Upper lobe of left lung (tissue), 6 donors: ENCODE measurements around the gene GNS. TPM values are rescaled to one million over a fixed set of nuclear protein-coding genes. Genes with fewer than 3 reads are reported as not detected.

Source experiments
- ATAC-seq, 2 donors: fragments of 200-7000 bp; cut with Tn5 transposase; one replicate each; pipeline ENCODE4 v1.9.1; 2022; ENCODE audit warnings: mild to moderate bottlenecking in 2 of 2, moderate library complexity in 2 of 2; ENCODE audit not compliant: low FRiP score in 2 of 2
- DNase-seq, 2 donors: peaks; one replicate each; pipeline ENCODE4 v3.0.0-alpha.2; 2019 to 2020
- H3K27ac ChIP-seq, 4 donors: fragments of 200-600 bp; sonication (generic); one replicate each; pipeline ENCODE4 v1.5.1; 2016 to 2019
- H3K27me3 ChIP-seq, 4 donors: fragments of 200-600 bp; sonication (generic); one replicate each; pipeline ENCODE4 v1.5.1; 2017 to 2019
- H3K36me3 ChIP-seq, 4 donors: fragments of 200-600 bp; sonication (generic); one replicate each; pipeline ENCODE4 v1.5.1; 2016 to 2019
- H3K4me1 ChIP-seq, 4 donors: fragments of 200-600 bp; sonication (generic); one replicate each; pipeline ENCODE4 v1.5.1; 2018 to 2019
- H3K4me3 ChIP-seq, 4 donors: fragments of 200-600 bp; sonication (generic); one replicate each; pipeline ENCODE4 v1.5.1; 2017 to 2019; ENCODE audit warnings: mild to moderate bottlenecking in 2 of 4, moderate library complexity in 1 of 4
- H3K9me3 ChIP-seq, 4 donors: fragments of 200-600 bp; sonication (generic); one replicate each; pipeline ENCODE4 v1.5.1; 2018 to 2019
- CTCF ChIP-seq, 6 experiments: fragments of 450-650 bp in 4 of 6; fragments of 200-600 bp in 2 of 6; sonication (generic) in 2 of 6; IDR thresholded peaks; one replicate each; pipeline ENCODE4 v1.5.1; 2016 to 2019; ENCODE audit warnings: antibody characterized with exemption in 6 of 6
- EP300 ChIP-seq, 4 donors: sonication (generic); formaldehyde crosslinking; IDR thresholded peaks; one replicate each; pipeline ENCODE4 v1.5.1; 2017; ENCODE audit warnings: antibody characterized with exemption in 4 of 4, control low read depth in 2 of 4
- POLR2A ChIP-seq, 4 donors: fragments of 450-650 bp; IDR thresholded peaks; one replicate each; pipeline ENCODE4 v1.5.1; 2016 to 2017; ENCODE audit warnings: antibody characterized with exemption in 4 of 4, mild to moderate bottlenecking in 2 of 4
- POLR2AphosphoS5 ChIP-seq, 2 donors: sonication (generic); formaldehyde crosslinking; IDR thresholded peaks; one replicate each; pipeline ENCODE4 v1.5.1; 2017; ENCODE audit warnings: antibody characterized with exemption in 2 of 2
- WGBS, 2 donors: methylation state at CpG; one replicate each; pipeline ENCODE4 v1.1.5; 2017 to 2018; 5-methylcytosine and 5-hydroxymethylcytosine counted together
- total RNA-seq, 6 donors: library from RNA; depleted of rRNA in 4 of 6; stranded (reverse); fragments of >200 nt in 4 of 6; gene quantifications; one replicate each; pipeline versions ENCODE4 v1.1.0 to v1.2.1, GENCODE V29; 2016 to 2021
- donor health status: DM: no; HTN: no; CAD: no; lungs with moderate emphysema.
- donor health status: DM: no; HTN: yes; CAD: no; lungs with severe emphysema.

GNS gene
- total RNA-seq, 6 donors from 2014 or later, result 43.0 to 201 (median 135) TPM

DNA sequence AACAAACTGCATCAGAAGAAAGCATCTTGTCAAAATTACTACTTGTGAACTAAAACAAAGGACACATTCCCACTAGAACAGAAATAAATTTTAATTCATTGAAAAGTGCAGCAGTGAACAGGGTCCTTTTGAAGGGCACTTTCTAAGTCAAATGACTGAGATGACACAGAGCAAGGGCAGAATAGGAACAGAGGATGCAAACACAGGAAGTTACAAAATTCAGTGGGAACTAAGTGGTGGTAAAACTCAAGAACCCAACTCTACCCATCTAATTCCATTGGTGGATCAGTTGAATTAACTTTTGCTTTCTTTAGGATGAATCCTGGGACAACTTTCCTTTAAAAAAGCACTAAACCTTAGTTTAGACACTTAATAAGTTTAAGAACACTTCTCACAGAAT lies 45.8 kb downstream of the GNS start:
- Histone ChIP-seq H3K36me3 (peaks cover 9 to 64% (median 23%) of the 10 kb centered on the region in 4 donors), H3K4me3 (no peak overlapping the region), H3K9me3 (no peaks in the 10 kb centered on the region), H3K27me3 (no peaks in the 10 kb centered on the region), H3K4me1 (no peaks in the 10 kb centered on the region), H3K27ac (peak overlapping the region in 1 of 4 donors; percentile 66)
- DNase-seq (no peak), ATAC-seq (peak in 1 of 2 donors; percentile 28)
- TF ChIP-seq POLR2AphosphoS5 (IDR thresholded peaks at IDR 0.05) (no peak), EP300 (IDR thresholded peaks at IDR 0.05) (no peak), POLR2A (IDR thresholded peaks at IDR 0.05) (no peak), CTCF (IDR thresholded peaks at IDR 0.05) (no peak)

DNA sequence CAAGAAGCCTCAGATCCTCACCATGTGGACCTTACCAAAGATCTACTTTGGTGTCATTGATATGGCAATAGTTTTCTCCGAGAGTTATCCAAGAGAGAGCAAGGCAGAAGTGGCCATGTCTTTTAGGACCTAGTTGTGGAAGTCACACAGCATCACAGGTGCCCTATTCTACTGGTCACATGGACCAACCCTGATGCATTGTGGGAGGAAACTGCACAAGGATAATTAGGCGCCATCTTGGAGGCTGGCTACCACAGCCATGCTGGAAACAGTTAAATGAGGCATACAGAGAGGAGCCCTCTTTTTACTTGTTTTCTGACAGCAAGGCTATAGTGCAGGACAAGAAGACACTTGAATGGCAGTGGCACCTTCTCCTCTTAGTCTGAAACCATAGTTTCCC lies 49.8 kb downstream of the GNS start:
- Histone ChIP-seq H3K4me1 (peaks cover 0 to 4% (median 0%) of the 10 kb centered on the region in 4 donors), H3K9me3 (no peaks in the 10 kb centered on the region), H3K36me3 (peaks cover 0 to 24% (median 5%) of the 10 kb centered on the region in 4 donors), H3K27me3 (no peaks in the 10 kb centered on the region), H3K4me3 (no peak overlapping the region), H3K27ac (no peak overlapping the region)
- ATAC-seq (no peak), DNase-seq (no peak)
- WGBS, 2 donors, result 93 to 97% methylated on average over 2 of the region's 2 CpGs
- TF ChIP-seq POLR2A (IDR thresholded peaks at IDR 0.05) (no peak), CTCF (IDR thresholded peaks at IDR 0.05) (no peak), POLR2AphosphoS5 (IDR thresholded peaks at IDR 0.05) (no peak), EP300 (IDR thresholded peaks at IDR 0.05) (no peak)

DNA sequence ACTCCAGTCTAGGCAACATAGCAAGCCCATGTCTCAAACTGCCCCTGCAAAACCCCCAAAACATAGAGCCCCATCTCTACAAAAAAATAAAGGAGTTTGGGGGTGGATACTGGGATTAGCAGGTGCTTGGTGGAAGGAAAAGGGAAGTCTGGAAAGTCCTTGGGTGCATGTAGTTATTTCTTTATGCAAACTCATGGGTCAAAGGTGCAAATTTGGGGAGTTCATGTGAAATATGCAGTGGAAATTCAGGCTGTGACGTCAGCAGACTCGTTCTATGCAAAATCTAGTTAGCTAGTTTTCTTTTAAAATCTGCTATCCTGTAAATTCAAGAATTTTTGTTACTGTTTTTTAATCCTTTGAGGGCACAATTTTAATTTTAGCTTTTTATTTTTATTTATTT lies 51.3 kb downstream of the GNS start:
- Histone ChIP-seq H3K4me1 (peaks cover 0 to 4% (median 0%) of the 10 kb centered on the region in 4 donors), H3K27me3 (no peaks in the 10 kb centered on the region), H3K9me3 (no peaks in the 10 kb centered on the region), H3K36me3 (peaks cover 0 to 13% (median 5%) of the 10 kb centered on the region in 4 donors), H3K27ac (no peak overlapping the region), H3K4me3 (no peak overlapping the region)
- TF ChIP-seq POLR2AphosphoS5 (IDR thresholded peaks at IDR 0.05), result no peak
- no peak for TF ChIP-seq POLR2A (IDR thresholded peaks at IDR 0.05)
- no peak for TF ChIP-seq CTCF (IDR thresholded peaks at IDR 0.05)
- TF ChIP-seq EP300 (IDR thresholded peaks at IDR 0.05), result no peak
- ATAC-seq (no peak), DNase-seq (no peak)
- WGBS, 2 donors, result 88 to 93% methylated on average over 2 of the region's 2 CpGs

DNA sequence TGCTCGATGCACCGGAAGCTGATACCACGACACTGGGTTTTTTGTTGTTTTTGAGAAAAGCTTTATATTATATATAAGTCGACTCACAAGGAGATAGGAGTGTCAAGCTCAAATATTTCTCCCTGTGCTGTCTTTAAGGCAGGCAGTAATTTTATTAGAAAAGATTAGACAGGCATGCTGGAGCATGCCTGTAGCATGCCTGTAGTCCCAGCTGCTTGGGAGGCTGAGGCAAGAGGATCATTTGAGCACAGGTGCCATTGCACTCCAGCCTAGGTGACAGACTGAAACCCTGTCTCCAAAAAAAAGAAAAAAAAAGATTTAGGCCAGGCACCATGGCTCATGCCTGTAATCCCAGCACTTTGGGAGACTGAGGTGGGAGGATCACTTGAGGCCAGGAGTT lies 51.8 kb downstream of the GNS start:
- Histone ChIP-seq H3K4me1 (peaks cover 0 to 4% (median 0%) of the 10 kb centered on the region in 4 donors), H3K27ac (no peak overlapping the region), H3K36me3 (peaks cover 0 to 8% (median 2%) of the 10 kb centered on the region in 4 donors), H3K9me3 (no peaks in the 10 kb centered on the region), H3K27me3 (no peaks in the 10 kb centered on the region), H3K4me3 (no peak overlapping the region)
- no peak for TF ChIP-seq CTCF (IDR thresholded peaks at IDR 0.05)
- no peak for TF ChIP-seq POLR2A (IDR thresholded peaks at IDR 0.05)
- no peak for TF ChIP-seq EP300 (IDR thresholded peaks at IDR 0.05)
- TF ChIP-seq POLR2AphosphoS5 (IDR thresholded peaks at IDR 0.05), result no peak
- WGBS, 2 donors, result 93 to 94% methylated on average over 4 of the region's 4 CpGs
- ATAC-seq, result no peak
- DNase-seq, result no peak

- H3K27me3 ChIP-seq, result no peaks in the 10 kb centered on the region
- no peak for TF ChIP-seq POLR2AphosphoS5 (IDR thresholded peaks at IDR 0.05)
- TF ChIP-seq EP300 (IDR thresholded peaks at IDR 0.05), result no peak
- TF ChIP-seq POLR2A (IDR thresholded peaks at IDR 0.05), result no peak
- no peak for TF ChIP-seq CTCF (IDR thresholded peaks at IDR 0.05)
- no peak overlapping the region for H3K4me3 ChIP-seq
- no peak for ATAC-seq
- no peak for DNase-seq
- no peaks in the 10 kb centered on the region for H3K9me3 ChIP-seq
- H3K4me1 ChIP-seq, result peaks cover 0 to 4% (median 0%) of the 10 kb centered on the region in 4 donors
- H3K36me3 ChIP-seq, result peaks cover 0 to 3% (median 0%) of the 10 kb centered on the region in 4 donors
- 72 to 78% methylated on average over 5 of the region's 5 CpGs for WGBS, 2 donors
- no peak overlapping the region for H3K27ac ChIP-seq
Observed at GRCh38 chr12:64706857-64707256, 52.3 kb downstream of the GNS start.
